ENCODE results near the gene ZNF296. TPM values are rescaled to one million over a fixed set of nuclear protein-coding genes. Genes with fewer than 3 reads are reported as not detected.

The ZNF296 gene
- total and polyA plus RNA-seq, 2 of the 13 experiments (the other 11 are each of a cell fraction or from before 2014, with no cell fraction given), result 0.26 to 0.62 TPM

- Histone ChIP-seq H3K27ac (ENCODE audit: extremely low read length, insufficient read depth, low read length) (no peak overlapping the region), H3K36me3 (replicated peaks in 1 of 2; ENCODE audit: control insufficient read depth in 1 of 2, insufficient read depth in 2 of 2, low read length in 2 of 2) (peaks cover 8 to 39% of the 10 kb centered on the region in 2 experiments), H2AFZ (ENCODE audit: low read length) (no peak overlapping the region), H3K27me3 (ENCODE audit: control insufficient read depth in 1 of 2, insufficient read depth in 2 of 2, low read length in 2 of 2) (no peaks in the 10 kb centered on the region; a peak in 1 of 5 replicates), H3K9ac (ENCODE audit: insufficient read depth, low read depth, low read length) (no peak overlapping the region), H4K20me1 (ENCODE audit: insufficient read depth, low read length) (peaks cover 20% of the 10 kb centered on the region; the same call in 1 of the 2 replicates), H3K9me3 (ENCODE audit: low read length) (no peaks in the 10 kb centered on the region), H3K4me3 (replicated peaks in 1 of 3; ENCODE audit: insufficient read depth in 1 of 3, low read depth in 2 of 3, low read length in 3 of 3) (no peak overlapping the region), H3K4me1 (ENCODE audit: insufficient read depth, low read length) (peaks cover 68% of the 10 kb centered on the region), H3K4me2 (ENCODE audit: low read depth, low read length) (0 out of 2 replicates have a peak overlapping the region, but pooled peaks have one; percentile 1), H3K79me2 (ENCODE audit: insufficient read depth, low read length) (peaks cover 33% of the 10 kb centered on the region)
- ATAC-seq (no peak), DNase-seq (ENCODE audit: low spot score) (no peak), FAIRE-seq (no peak)
- ChIA-PET CTCF (ENCODE audit: low intra/inter-chr PET ratio, low total read pairs) (no interaction called here), POLR2A (no interaction called here)
- intact Hi-C loops (cut with micrococcal nuclease; ENCODE audit: unreplicated experiment), result no loop called here
- no TSS peak for BruUV-seq (replicated peaks)
- 95% methylated on average over 6 of the region's 6 CpGs for WGBS (ENCODE audit: low lambda C conversion rate)
- TF ChIP-seq, protein P1, sequence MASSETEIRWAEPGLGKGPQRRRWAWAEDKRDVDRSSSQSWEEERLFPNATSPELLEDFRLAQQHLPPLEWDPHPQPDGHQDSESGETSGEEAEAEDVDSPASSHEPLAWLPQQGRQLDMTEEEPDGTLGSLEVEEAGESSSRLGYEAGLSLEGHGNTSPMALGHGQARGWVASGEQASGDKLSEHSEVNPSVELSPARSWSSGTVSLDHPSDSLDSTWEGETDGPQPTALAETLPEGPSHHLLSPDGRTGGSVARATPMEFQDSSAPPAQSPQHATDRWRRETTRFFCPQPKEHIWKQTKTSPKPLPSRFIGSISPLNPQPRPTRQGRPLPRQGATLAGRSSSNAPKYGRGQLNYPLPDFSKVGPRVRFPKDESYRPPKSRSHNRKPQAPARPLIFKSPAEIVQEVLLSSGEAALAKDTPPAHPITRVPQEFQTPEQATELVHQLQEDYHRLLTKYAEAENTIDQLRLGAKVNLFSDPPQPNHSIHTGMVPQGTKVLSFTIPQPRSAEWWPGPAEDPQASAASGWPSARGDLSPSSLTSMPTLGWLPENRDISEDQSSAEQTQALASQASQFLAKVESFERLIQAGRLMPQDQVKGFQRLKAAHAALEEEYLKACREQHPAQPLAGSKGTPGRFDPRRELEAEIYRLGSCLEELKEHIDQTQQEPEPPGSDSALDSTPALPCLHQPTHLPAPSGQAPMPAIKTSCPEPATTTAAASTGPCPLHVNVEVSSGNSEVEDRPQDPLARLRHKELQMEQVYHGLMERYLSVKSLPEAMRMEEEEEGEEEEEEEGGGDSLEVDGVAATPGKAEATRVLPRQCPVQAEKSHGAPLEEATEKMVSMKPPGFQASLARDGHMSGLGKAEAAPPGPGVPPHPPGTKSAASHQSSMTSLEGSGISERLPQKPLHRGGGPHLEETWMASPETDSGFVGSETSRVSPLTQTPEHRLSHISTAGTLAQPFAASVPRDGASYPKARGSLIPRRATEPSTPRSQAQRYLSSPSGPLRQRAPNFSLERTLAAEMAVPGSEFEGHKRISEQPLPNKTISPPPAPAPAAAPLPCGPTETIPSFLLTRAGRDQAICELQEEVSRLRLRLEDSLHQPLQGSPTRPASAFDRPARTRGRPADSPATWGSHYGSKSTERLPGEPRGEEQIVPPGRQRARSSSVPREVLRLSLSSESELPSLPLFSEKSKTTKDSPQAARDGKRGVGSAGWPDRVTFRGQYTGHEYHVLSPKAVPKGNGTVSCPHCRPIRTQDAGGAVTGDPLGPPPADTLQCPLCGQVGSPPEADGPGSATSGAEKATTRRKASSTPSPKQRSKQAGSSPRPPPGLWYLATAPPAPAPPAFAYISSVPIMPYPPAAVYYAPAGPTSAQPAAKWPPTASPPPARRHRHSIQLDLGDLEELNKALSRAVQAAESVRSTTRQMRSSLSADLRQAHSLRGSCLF (CRISPR knock-in tag; IDR thresholded peaks at IDR 0.05; ENCODE audit: borderline replicate concordance), result no peak
- TF ChIP-seq ZNF251 (CRISPR knock-in tag; IDR thresholded peaks at IDR 0.05) (no peak), HDAC6 (IDR thresholded peaks at IDR 0.05; ENCODE audit: low read depth, low read length) (no peak), THYN1 (CRISPR knock-in tag; IDR thresholded peaks at IDR 0.05; ENCODE audit: borderline replicate concordance, low read depth) (no peak), TAF15 (IDR thresholded peaks at IDR 0.05; ENCODE audit: low read depth, low read length, poor library complexity, severe bottlenecking) (no peak), SOX5 (CRISPR knock-in tag; IDR thresholded peaks at IDR 0.05; ENCODE audit: borderline replicate concordance) (no peak), ZNF335 (CRISPR knock-in tag; IDR thresholded peaks at IDR 0.05) (no peak), ZNF670 (CRISPR knock-in tag; IDR thresholded peaks at IDR 0.05; ENCODE audit: borderline replicate concordance) (no peak), BRCA1 (CRISPR knock-in tag; IDR thresholded peaks at IDR 0.05) (no peak)
- TF ChIP-seq, protein P2, sequence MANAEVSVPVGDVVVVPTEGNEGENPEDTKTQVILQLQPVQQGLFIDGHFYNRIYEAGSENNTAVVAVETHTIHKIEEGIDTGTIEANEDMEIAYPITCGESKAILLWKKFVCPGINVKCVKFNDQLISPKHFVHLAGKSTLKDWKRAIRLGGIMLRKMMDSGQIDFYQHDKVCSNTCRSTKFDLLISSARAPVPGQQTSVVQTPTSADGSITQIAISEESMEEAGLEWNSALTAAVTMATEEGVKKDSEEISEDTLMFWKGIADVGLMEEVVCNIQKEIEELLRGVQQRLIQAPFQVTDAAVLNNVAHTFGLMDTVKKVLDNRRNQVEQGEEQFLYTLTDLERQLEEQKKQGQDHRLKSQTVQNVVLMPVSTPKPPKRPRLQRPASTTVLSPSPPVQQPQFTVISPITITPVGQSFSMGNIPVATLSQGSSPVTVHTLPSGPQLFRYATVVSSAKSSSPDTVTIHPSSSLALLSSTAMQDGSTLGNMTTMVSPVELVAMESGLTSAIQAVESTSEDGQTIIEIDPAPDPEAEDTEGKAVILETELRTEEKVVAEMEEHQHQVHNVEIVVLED (CRISPR knock-in tag; IDR thresholded peaks at IDR 0.05; ENCODE audit: borderline replicate concordance), result no peak
- in situ Hi-C loops (cut with HindIII; ENCODE audit: extremely low pct_ligation_motif_present, low pct_unique_long_range_greater_than_20kb), result no loop called here
Measured at GRCh38 chr19:45041125-45041524, 35.2 kb downstream of the ZNF296 start.
